BLaER1 (cell line): ENCODE data around the gene TUBB3.
"Not testable (repeated sequence)": the region's sequence is repeated elsewhere in the genome, so short reads cannot be mapped to it uniquely, and the experiment has no call there.

ENCODE experiments used
- H3K27ac ChIP-seq: shearing (Covaris generic); formaldehyde crosslinking; 2 replicates; pipeline ENCODE4 v1.8.1; 2022
- H3K27me3 ChIP-seq: shearing (Covaris generic); formaldehyde crosslinking; 2 replicates; pipeline ENCODE4 v1.8.1; 2022
- H3K36me3 ChIP-seq: shearing (Covaris generic); formaldehyde crosslinking; 2 replicates; pipeline ENCODE4 v1.8.1; 2022
- H3K4me1 ChIP-seq: shearing (Covaris generic); formaldehyde crosslinking; 2 replicates; pipeline ENCODE4 v1.8.1; 2022
- H3K4me2 ChIP-seq: shearing (Covaris generic); formaldehyde crosslinking; 2 replicates; pipeline ENCODE4 v1.8.1; 2022
- H3K4me3 ChIP-seq: shearing (Covaris generic); formaldehyde crosslinking; 2 replicates; pipeline ENCODE4 v1.8.1; 2022
- H3K9ac ChIP-seq: shearing (Covaris generic); formaldehyde crosslinking; 2 replicates; pipeline ENCODE4 v1.8.1; 2022
- H3K9me3 ChIP-seq: shearing (Covaris generic); formaldehyde crosslinking; 2 replicates; pipeline ENCODE4 v1.8.1; 2022
- H4K20me1 ChIP-seq: shearing (Covaris generic); formaldehyde crosslinking; 2 replicates; pipeline ENCODE4 v1.8.1; 2022
- Cebpa-rat ChIP-seq: shearing (Covaris generic); IDR thresholded peaks from 2 replicates; pipeline ENCODE4 v1.8.1; 2022

TUBB3 gene

DNA sequence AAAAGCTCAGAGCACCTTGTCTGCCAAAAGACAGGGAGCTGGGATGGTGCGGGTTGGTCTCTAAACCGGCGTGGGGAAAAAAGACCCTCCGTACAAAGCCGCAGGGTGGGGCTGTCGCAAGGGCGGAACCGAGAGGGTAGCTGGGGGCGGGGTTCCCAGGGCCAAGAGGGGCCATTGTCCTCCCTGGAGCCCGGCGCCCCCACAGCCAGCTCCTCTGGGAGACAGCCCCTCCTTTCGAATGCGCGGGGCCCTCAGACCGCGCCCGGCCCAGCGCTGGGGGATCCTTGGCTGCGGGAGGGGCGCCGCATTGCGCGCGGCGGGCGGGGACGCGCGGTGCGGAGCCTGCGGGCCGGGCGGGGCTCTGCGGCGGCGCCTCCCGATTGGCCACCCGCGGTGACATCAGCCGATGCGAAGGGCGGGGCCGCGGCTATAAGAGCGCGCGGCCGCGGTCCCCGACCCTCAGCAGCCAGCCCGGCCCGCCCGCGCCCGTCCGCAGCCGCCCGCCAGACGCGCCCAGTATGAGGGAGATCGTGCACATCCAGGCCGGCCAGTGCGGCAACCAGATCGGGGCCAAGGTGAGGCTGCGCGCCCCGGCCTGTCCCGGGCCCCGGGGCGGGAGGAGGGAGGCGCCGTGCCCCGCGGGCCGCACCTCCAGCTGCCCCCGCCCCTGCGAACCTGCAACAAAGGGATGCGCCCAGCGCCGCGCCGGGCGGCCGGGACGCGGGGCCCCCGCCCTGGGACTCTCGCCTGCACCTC is at the start of gene TUBB3:
TUBB3 (plus strand) TSS at position 459 of the 756 bp plus-strand sequence; CDS start at position 519, 60 bp downstream.
- H4K20me1 ChIP-seq = peaks cover 60% of the 10 kb centered on the region
- H3K27ac ChIP-seq = peak within 1 kb of the TSS; percentile 84
- no peaks in the 10 kb centered on the region for H3K27me3 ChIP-seq
- H3K4me2 ChIP-seq = peak within 1 kb of the TSS; percentile 100
- H3K9ac ChIP-seq = peak within 1 kb of the TSS; percentile 87
- H3K4me3 ChIP-seq = peak within 1 kb of the TSS; percentile 86
- peaks cover 73% of the 10 kb centered on the region for H3K4me1 ChIP-seq
- TF ChIP-seq Cebpa-rat = no peak
- H3K9me3 ChIP-seq = no peaks in the 10 kb centered on the region
- H3K36me3 ChIP-seq = peaks cover 6% of the 10 kb centered on the region; the same call in 1 of the 2 replicates

GRCh38 chr16:89873972-89874689 is 49.0 kb upstream of the TUBB3 start:
- peaks cover 61% of the 10 kb centered on the region for H3K4me1 ChIP-seq
- peaks cover 46% of the 10 kb centered on the region for H3K36me3 ChIP-seq
- H3K9me3 ChIP-seq = no peaks in the 10 kb centered on the region
- peaks cover 50% of the 10 kb centered on the region for H4K20me1 ChIP-seq
- peak overlapping the region; percentile 81 for H3K4me3 ChIP-seq
- peak overlapping the region; percentile 99 for H3K4me2 ChIP-seq
- H3K27me3 ChIP-seq = no peaks in the 10 kb centered on the region
- no peak for TF ChIP-seq Cebpa-rat
- H3K27ac ChIP-seq = peak overlapping the region; percentile 98
- H3K9ac ChIP-seq = peak overlapping the region; percentile 97

GRCh38 chr16:89879123-89879522 is 44.0 kb upstream of the TUBB3 start:
- H3K36me3 ChIP-seq = peaks cover 94% of the 10 kb centered on the region

DNA sequence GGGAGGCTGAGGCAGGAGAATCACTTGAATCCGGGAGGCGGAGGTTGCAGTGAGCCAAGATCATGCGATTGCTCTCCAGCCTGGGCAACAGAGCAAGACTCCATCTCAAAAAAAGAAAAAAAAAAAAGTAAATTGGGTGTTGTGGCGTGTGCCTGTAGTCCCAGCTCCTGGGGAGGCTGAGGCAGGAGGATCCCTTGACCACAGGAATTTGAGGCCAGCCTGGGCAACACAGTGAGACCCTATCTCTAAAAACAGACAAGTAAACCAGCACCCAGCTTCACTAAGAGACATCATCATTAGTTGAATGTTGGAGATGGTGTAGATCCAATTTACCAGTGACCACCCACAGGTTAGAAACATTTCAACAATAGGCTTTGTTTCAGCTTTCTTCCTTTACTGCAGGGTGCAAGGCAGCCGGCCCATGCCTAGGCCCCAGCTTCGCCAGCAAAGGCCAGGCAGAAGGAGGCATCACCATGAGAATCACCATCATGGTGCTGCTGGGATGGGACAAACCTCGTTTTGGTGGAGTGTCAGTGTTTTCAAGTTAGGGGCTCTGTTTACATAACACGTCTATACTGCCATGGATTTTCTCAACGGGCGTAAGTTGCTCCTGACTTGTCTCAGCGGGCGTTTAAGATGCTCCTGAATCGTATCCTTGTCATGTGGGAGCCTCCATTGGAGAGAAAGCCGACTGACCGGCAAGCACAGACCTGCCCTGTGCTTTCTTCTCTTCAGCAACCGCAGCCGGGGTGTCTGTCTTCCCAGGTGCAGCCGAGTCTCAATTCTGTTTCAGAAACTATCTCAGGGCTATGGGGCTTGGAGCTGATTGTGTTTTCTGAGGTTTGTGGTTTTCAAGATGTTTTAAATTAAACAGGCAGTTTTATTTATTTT is 42.4 kb upstream of the TUBB3 start:
- peak overlapping the region; percentile 66 for H3K27ac ChIP-seq
- peaks cover 100% of the 10 kb centered on the region for H4K20me1 ChIP-seq
- peaks cover 97% of the 10 kb centered on the region for H3K36me3 ChIP-seq
- peak overlapping the region; percentile 30; the same call in 1 of the 2 replicates for H3K9ac ChIP-seq
- no peaks in the 10 kb centered on the region for H3K9me3 ChIP-seq
- H3K4me1 ChIP-seq = peaks cover 39% of the 10 kb centered on the region
- H3K4me2 ChIP-seq = peak overlapping the region; percentile 65
- no peak for TF ChIP-seq Cebpa-rat
- no peak overlapping the region for H3K4me3 ChIP-seq
- no peaks in the 10 kb centered on the region for H3K27me3 ChIP-seq

More at GRCh38 chr16:89879123-89879522, 44.0 kb upstream of the TUBB3 start:
- not testable (repeated sequence) for H3K4me2 ChIP-seq, H3K9ac ChIP-seq, H3K4me3 ChIP-seq, H3K27ac ChIP-seq, H3K9me3 ChIP-seq, H3K27me3 ChIP-seq
- peaks cover 51% of the 10 kb centered on the region for H3K4me1 ChIP-seq
- peaks cover 100% of the 10 kb centered on the region for H4K20me1 ChIP-seq

DNA sequence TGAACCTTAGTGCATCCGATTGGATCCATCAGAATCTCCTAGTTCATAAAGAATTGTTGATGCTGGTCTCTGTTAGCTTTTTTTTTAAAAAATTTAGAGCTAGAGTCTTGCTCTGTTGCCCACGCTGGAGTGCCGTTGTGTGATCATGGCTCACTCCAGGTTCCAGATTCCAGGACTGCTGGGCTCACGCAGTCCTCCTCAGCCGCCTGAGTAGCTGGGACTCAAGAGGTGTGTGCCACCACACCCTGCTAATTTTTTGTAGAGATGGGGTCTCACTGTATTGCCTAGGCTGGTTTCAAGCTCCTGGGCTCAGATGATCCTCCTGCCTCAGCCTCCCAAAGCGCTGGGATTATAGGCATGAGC is 41.8 kb upstream of the TUBB3 start:
- H3K36me3 ChIP-seq = peaks cover 97% of the 10 kb centered on the region
- no peaks in the 10 kb centered on the region for H3K27me3 ChIP-seq
- peak overlapping the region; percentile 30; the same call in 1 of the 2 replicates for H3K9ac ChIP-seq
- H3K27ac ChIP-seq = peak overlapping the region; percentile 66
- H3K4me1 ChIP-seq = peaks cover 32% of the 10 kb centered on the region
- H3K4me3 ChIP-seq = no peak overlapping the region
- no peaks in the 10 kb centered on the region for H3K9me3 ChIP-seq
- peaks cover 100% of the 10 kb centered on the region for H4K20me1 ChIP-seq
- H3K4me2 ChIP-seq = peak overlapping the region; percentile 65
- TF ChIP-seq Cebpa-rat = no peak

GRCh38 chr16:89883346-89884040 is 39.6 kb upstream of the TUBB3 start:
- peaks cover 30% of the 10 kb centered on the region for H3K4me1 ChIP-seq
- H3K4me2 ChIP-seq = no peak overlapping the region
- peaks cover 99% of the 10 kb centered on the region for H4K20me1 ChIP-seq
- no peak overlapping the region for H3K9ac ChIP-seq
- no peak overlapping the region for H3K4me3 ChIP-seq
- H3K36me3 ChIP-seq = peaks cover 98% of the 10 kb centered on the region
- TF ChIP-seq Cebpa-rat = no peak
- no peak overlapping the region for H3K27ac ChIP-seq
- H3K27me3 ChIP-seq = no peaks in the 10 kb centered on the region
- no peaks in the 10 kb centered on the region for H3K9me3 ChIP-seq

DNA sequence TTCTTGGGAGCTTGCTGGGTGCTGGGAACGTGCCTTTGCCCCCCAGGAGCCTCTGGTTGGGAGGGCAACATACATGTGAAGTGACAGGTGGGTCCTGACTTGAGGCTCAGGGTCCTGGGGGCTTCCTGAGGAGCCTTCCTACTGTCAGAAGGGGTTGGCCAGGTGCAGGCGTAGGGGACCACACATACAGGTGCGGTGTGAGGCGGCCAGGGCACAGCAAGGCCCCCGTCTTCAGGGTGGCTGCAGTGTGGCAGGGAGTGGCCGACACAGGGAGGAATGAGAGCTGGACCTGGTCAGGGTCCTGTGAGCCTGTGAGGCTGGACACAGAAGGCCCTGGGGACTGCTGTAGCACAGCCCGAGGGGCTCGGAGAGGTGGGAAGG is 39.1 kb upstream of the TUBB3 start:
- Histone ChIP-seq H3K36me3 (peaks cover 98% of the 10 kb centered on the region), H3K4me1 (peaks cover 30% of the 10 kb centered on the region), H3K9me3 (no peaks in the 10 kb centered on the region), H3K27ac (no peak overlapping the region), H3K27me3 (no peaks in the 10 kb centered on the region), H4K20me1 (peaks cover 94% of the 10 kb centered on the region), H3K9ac (no peak overlapping the region), H3K4me2 (no peak overlapping the region), H3K4me3 (no peak overlapping the region)
- no peak for TF ChIP-seq Cebpa-rat

DNA sequence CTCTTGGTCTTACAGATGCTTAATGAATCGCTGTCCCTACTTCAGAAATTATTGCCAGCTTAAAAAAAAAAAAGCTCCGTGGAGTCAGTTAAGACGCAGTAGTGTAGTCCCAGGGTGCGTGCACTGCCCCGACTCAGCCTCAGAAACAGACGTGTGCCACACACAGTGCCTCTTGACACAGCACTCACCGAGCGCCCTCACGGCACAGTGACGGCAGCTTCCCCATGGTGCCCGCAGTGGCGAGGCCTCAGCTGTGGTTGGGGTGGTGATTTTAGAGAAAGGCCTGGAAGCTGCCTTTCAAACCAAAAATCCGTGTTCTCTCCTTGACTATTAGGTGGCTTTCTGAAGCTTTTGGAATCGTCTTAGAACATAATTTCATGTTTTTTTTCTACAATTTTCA is 35.9 kb upstream of the TUBB3 start:
- H3K27me3 ChIP-seq = no peaks in the 10 kb centered on the region
- H3K27ac ChIP-seq = no peak overlapping the region
- peaks cover 100% of the 10 kb centered on the region for H3K36me3 ChIP-seq
- H3K9ac ChIP-seq = no peak overlapping the region
- H4K20me1 ChIP-seq = peaks cover 91% of the 10 kb centered on the region
- TF ChIP-seq Cebpa-rat = no peak
- no peak overlapping the region for H3K4me2 ChIP-seq
- peaks cover 5% of the 10 kb centered on the region for H3K4me1 ChIP-seq
- H3K9me3 ChIP-seq = no peaks in the 10 kb centered on the region
- no peak overlapping the region for H3K4me3 ChIP-seq

DNA sequence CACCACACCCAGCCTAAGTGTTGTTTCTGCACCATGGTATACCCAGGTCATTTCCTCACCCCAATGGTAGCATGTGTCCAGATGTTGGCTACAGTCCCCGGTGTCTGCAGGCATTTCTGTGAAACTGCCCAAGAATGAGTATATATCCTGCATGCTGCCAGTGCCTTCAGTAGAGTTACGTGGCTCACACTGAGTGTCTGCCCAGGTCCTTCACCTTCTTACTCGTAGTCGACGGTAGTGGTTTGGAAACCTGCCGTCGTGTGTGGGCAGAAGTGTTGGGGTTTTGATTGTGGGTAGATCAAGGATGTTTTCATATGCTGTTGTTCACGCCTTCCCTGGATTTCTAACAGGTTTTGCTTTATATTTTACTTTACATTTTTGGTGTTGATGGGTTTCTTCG is 32.9 kb upstream of the TUBB3 start:
- H3K4me2 ChIP-seq = no peak overlapping the region
- no peaks in the 10 kb centered on the region for H3K4me1 ChIP-seq
- H3K9ac ChIP-seq = no peak overlapping the region
- peaks cover 91% of the 10 kb centered on the region for H4K20me1 ChIP-seq
- H3K27me3 ChIP-seq = no peaks in the 10 kb centered on the region
- H3K4me3 ChIP-seq = no peak overlapping the region
- peaks cover 100% of the 10 kb centered on the region for H3K36me3 ChIP-seq
- TF ChIP-seq Cebpa-rat = no peak
- H3K9me3 ChIP-seq = no peaks in the 10 kb centered on the region
- no peak overlapping the region for H3K27ac ChIP-seq
